ENCODE results near the gene RADX.

Gene RADX

GRCh38 chrX:106692425-106693065 is 80.8 kb downstream of the RADX start:
- no peak for DNase-seq

- DNase-seq, result no peak
Observed at GRCh38 chrX:106696502-106696901, 84.7 kb downstream of the RADX start.

GRCh38 chrX:106698693-106699092 is 86.9 kb downstream of the RADX start:
- no peak for DNase-seq

GRCh38 chrX:106702636-106703035 is 90.9 kb downstream of the RADX start:
- DNase-seq, result no peak

- no peak for DNase-seq
Observed at GRCh38 chrX:106706466-106706865, 94.7 kb downstream of the RADX start.

GRCh38 chrX:106707771-106708454 is 96.1 kb downstream of the RADX start:
- no peak for DNase-seq

- no peak for DNase-seq
Observed at GRCh38 chrX:106710771-106711170, 99.0 kb downstream of the RADX start.

GRCh38 chrX:106711375-106711774 is 99.6 kb downstream of the RADX start:
- DNase-seq, result no peak

GRCh38 chrX:106716004-106716403 is 104.2 kb downstream of the RADX start:
- DNase-seq, result no peak

- DNase-seq, result no peak
Observed at GRCh38 chrX:106716463-106716862, 104.7 kb downstream of the RADX start.

- no peak for DNase-seq
Observed at GRCh38 chrX:106718709-106719108, 106.9 kb downstream of the RADX start.

- DNase-seq, result no peak
Observed at GRCh38 chrX:106725931-106726330, 114.2 kb downstream of the RADX start.

- peak; percentile 78 for DNase-seq
Observed at GRCh38 chrX:106726485-106727437, 115.0 kb downstream of the RADX start, which contains the start of gene RNF128. Gene RNF128, plus strand, starts transcription at chrX:106726701. Its CDS starts 213 bp downstream, at chrX:106726914.

- DNase-seq, result no peak
Observed at GRCh38 chrX:106728337-106728736, 116.6 kb downstream of the RADX start.

Measured in NCI-H1436 (cell line).